HG03575 (cell line): ENCODE measurements around the gene STXBP5.
"Not testable (repeated sequence)": the region's sequence is repeated elsewhere in the genome, so short reads cannot be mapped to it uniquely, and the experiment has no call there.

Source experiments
- ATAC-seq: cut with Tn5 transposase; IDR thresholded peaks from one replicate; pipeline ENCODE4 v1.9.1; 2021; ENCODE audit not compliant: unreplicated experiment, insufficient number of reproducible peaks, low FRiP score; ENCODE audit errors: extremely low read depth

The STXBP5 gene

GRCh38 chr6:147227770-147228320, 23.6 kb downstream of the STXBP5 start:
- no peak for ATAC-seq

GRCh38 chr6:147231589-147231988, 27.4 kb downstream of the STXBP5 start:
- ATAC-seq: no peak

- ATAC-seq: no peak
Measured at GRCh38 chr6:147234685-147235084, 30.5 kb downstream of the STXBP5 start.

GRCh38 chr6:147238164-147238563, 33.9 kb downstream of the STXBP5 start:
- no peak for ATAC-seq

GRCh38 chr6:147238906-147239305, 34.7 kb downstream of the STXBP5 start:
- ATAC-seq: no peak

- no peak for ATAC-seq
Measured at GRCh38 chr6:147244832-147245231, 40.6 kb downstream of the STXBP5 start.

GRCh38 chr6:147245693-147246092, 41.5 kb downstream of the STXBP5 start:
- no peak for ATAC-seq

GRCh38 chr6:147246853-147247635, 42.8 kb downstream of the STXBP5 start:
- ATAC-seq: no peak

- no peak for ATAC-seq
Measured at GRCh38 chr6:147248859-147249258, 44.6 kb downstream of the STXBP5 start.

GRCh38 chr6:147251072-147251471, 46.9 kb downstream of the STXBP5 start:
- no peak for ATAC-seq

GRCh38 chr6:147254929-147255473, 50.8 kb downstream of the STXBP5 start:
- ATAC-seq: not testable (repeated sequence)

GRCh38 chr6:147255948-147256674, 51.9 kb downstream of the STXBP5 start:
- no peak for ATAC-seq

- no peak for ATAC-seq
Measured at GRCh38 chr6:147257760-147258159, 53.5 kb downstream of the STXBP5 start.

GRCh38 chr6:147260091-147260490, 55.9 kb downstream of the STXBP5 start:
- ATAC-seq: no peak

GRCh38 chr6:147262946-147263345, 58.7 kb downstream of the STXBP5 start:
- no peak for ATAC-seq

- no peak for ATAC-seq
Measured at GRCh38 chr6:147266821-147267220, 62.6 kb downstream of the STXBP5 start.

GRCh38 chr6:147267658-147268057, 63.4 kb downstream of the STXBP5 start:
- no peak for ATAC-seq

GRCh38 chr6:147268254-147268653, 64.0 kb downstream of the STXBP5 start:
- no peak for ATAC-seq

GRCh38 chr6:147274012-147274411, 69.8 kb downstream of the STXBP5 start:
- ATAC-seq: no peak

GRCh38 chr6:147274776-147275175, 70.6 kb downstream of the STXBP5 start:
- ATAC-seq: no peak
